Measurements from ENCODE around the gene XPO6.

Gene XPO6

GRCh38 chr16:28145796-28146195, 66.0 kb downstream of the XPO6 start:
- H3K4me3 ChIP-seq (ENCODE audit: low read length) = no peak overlapping the region
- no peak for TF ChIP-seq CTCF (IDR thresholded peaks at IDR 0.05; ENCODE audit: insufficient read depth, low read depth, low read length, missing control alignments)
- no peak for DNase-seq (ENCODE audit: low read depth)

GRCh38 chr16:28140788-28141618, 70.8 kb downstream of the XPO6 start:
- no peak for TF ChIP-seq CTCF (IDR thresholded peaks at IDR 0.05; ENCODE audit: insufficient read depth, low read depth, low read length, missing control alignments)
- DNase-seq (ENCODE audit: low read depth) = peak; percentile 56
- no peak overlapping the region for H3K4me3 ChIP-seq (ENCODE audit: low read length)

GRCh38 chr16:28139530-28139929, 72.2 kb downstream of the XPO6 start:
- DNase-seq (ENCODE audit: low read depth) = no peak

GRCh38 chr16:28136751-28137434, 74.9 kb downstream of the XPO6 start:
- no peak for DNase-seq (ENCODE audit: low read depth)
- no peak overlapping the region for H3K4me3 ChIP-seq (ENCODE audit: low read length)
- TF ChIP-seq CTCF (IDR thresholded peaks at IDR 0.05; ENCODE audit: insufficient read depth, low read depth, low read length, missing control alignments) = no peak

More at GRCh38 chr16:28139530-28139929, 72.2 kb downstream of the XPO6 start:
- TF ChIP-seq CTCF (IDR thresholded peaks at IDR 0.05; ENCODE audit: insufficient read depth, low read depth, low read length, missing control alignments) = no peak
- no peak overlapping the region for H3K4me3 ChIP-seq (ENCODE audit: low read length)

GRCh38 chr16:28133666-28134065, 78.1 kb downstream of the XPO6 start:
- H3K4me3 ChIP-seq (ENCODE audit: low read length) = no peak overlapping the region
- no peak for DNase-seq (ENCODE audit: low read depth)
- TF ChIP-seq CTCF (IDR thresholded peaks at IDR 0.05; ENCODE audit: insufficient read depth, low read depth, low read length, missing control alignments) = no peak

- H3K4me3 ChIP-seq (ENCODE audit: low read length) = no peak overlapping the region
- TF ChIP-seq CTCF (IDR thresholded peaks at IDR 0.05; ENCODE audit: insufficient read depth, low read depth, low read length, missing control alignments) = no peak
- DNase-seq (ENCODE audit: low read depth) = no peak
Measured at GRCh38 chr16:28131743-28132393, 79.9 kb downstream of the XPO6 start.
